HepG2 (cell line): Measurements from ENCODE around the gene EFCAB14. TPM values are rescaled to one million over a fixed set of nuclear protein-coding genes. Genes with fewer than 3 reads are reported as not detected.

ENCODE experiments used
- ADNP ChIP-seq: sonication (generic); formaldehyde crosslinking; IDR thresholded peaks from 2 replicates; pipeline ENCODE4 v1.4.0; 2020; ENCODE audit warnings: missing genetic modification reagents
- ARHGAP35 ChIP-seq: sonication (generic); formaldehyde crosslinking; IDR thresholded peaks from 2 replicates; pipeline ENCODE4 v1.9.0; 2022; ENCODE audit warnings: mild to moderate bottlenecking, inconsistent platforms, moderate library complexity, missing genetic modification reagents, borderline replicate concordance
- DR1 ChIP-seq: sonication (generic); formaldehyde crosslinking; IDR thresholded peaks from 2 replicates; pipeline ENCODE4 v1.8.0; 2021; ENCODE audit warnings: mild to moderate bottlenecking, missing genetic modification reagents, inconsistent platforms
- FIP1L1 ChIP-seq: fragments of 200-400 bp; formaldehyde crosslinking; IDR thresholded peaks from 2 replicates; pipeline ENCODE4 v1.6.1; 2018; ENCODE audit warnings: low read depth, mild to moderate bottlenecking, low read length, moderate library complexity, borderline replicate concordance; ENCODE audit not compliant: insufficient read depth
- HMGXB3 ChIP-seq: sonication (generic); formaldehyde crosslinking; IDR thresholded peaks from 2 replicates; pipeline ENCODE4 v1.4.0; 2020; ENCODE audit warnings: missing genetic modification reagents, borderline replicate concordance
- IKZF1 ChIP-seq: fragments of 450-650 bp; IDR thresholded peaks from 2 replicates; pipeline ENCODE4 v1.7.1; 2016
- IKZF4 ChIP-seq: sonication (generic); formaldehyde crosslinking; IDR thresholded peaks from 2 replicates; pipeline ENCODE4 v1.5.1; 2020; ENCODE audit warnings: borderline replicate concordance, mild to moderate bottlenecking, low read depth, missing genetic modification reagents; ENCODE audit errors: not compliant biosample characterization
- MAFG ChIP-seq: sonication (generic); formaldehyde crosslinking; IDR thresholded peaks from 2 replicates; pipeline ENCODE4 v1.5.1; 2020; ENCODE audit warnings: mild to moderate bottlenecking, missing genetic modification reagents
- MEIS2 ChIP-seq: sonication (generic); formaldehyde crosslinking; IDR thresholded peaks from 2 replicates; pipeline ENCODE4 v1.9.0; 2021; ENCODE audit warnings: mild to moderate bottlenecking, missing genetic modification reagents
- MIXL1 ChIP-seq: IDR thresholded peaks from 2 replicates; pipeline ENCODE4 v1.6.1; 2016
- RELA ChIP-seq: sonication (generic); formaldehyde crosslinking; IDR thresholded peaks from 2 replicates; pipeline ENCODE4 v1.4.0; 2020; ENCODE audit warnings: missing genetic modification reagents
- TEAD2 ChIP-seq: sonication (generic); formaldehyde crosslinking; IDR thresholded peaks from 2 replicates; pipeline ENCODE4 v1.9.0; 2021; ENCODE audit warnings: missing genetic modification reagents
- ZBTB8A ChIP-seq: sonication (generic); formaldehyde crosslinking; IDR thresholded peaks from 2 replicates; pipeline ENCODE4 v1.4.0; 2020; ENCODE audit warnings: mild to moderate bottlenecking, low read depth, missing genetic modification reagents, borderline replicate concordance
- ZNF142 ChIP-seq: sonication (generic); formaldehyde crosslinking; IDR thresholded peaks from 2 replicates; pipeline ENCODE4 v1.4.0; 2020; ENCODE audit warnings: missing genetic modification reagents
- ZNF362 ChIP-seq: sonication (generic); formaldehyde crosslinking; IDR thresholded peaks from 2 replicates; pipeline ENCODE4 v1.4.0; 2020; ENCODE audit warnings: missing genetic modification reagents, mild to moderate bottlenecking, borderline replicate concordance
- ZNF615 ChIP-seq: sonication (generic); formaldehyde crosslinking; IDR thresholded peaks from 2 replicates; pipeline ENCODE4 v1.5.0; 2020; ENCODE audit warnings: mild to moderate bottlenecking, missing genetic modification reagents, borderline replicate concordance
- ZNF777 ChIP-seq: sonication (generic); formaldehyde crosslinking; IDR thresholded peaks from 2 replicates; pipeline ENCODE4 v1.4.0; 2020; ENCODE audit warnings: missing genetic modification reagents
- ZNF879 ChIP-seq: sonication (generic); formaldehyde crosslinking; IDR thresholded peaks from 2 replicates; pipeline ENCODE4 v1.8.1; 2023; ENCODE audit warnings: missing genetic modification reagents
- polyA plus RNA-seq, 8 experiments: library from polyadenylated mRNA; depleted of rRNA in 3 of 8; stranded (reverse) in 7 of 8; unstranded in 1 of 8; fragments of >200 nt; fragmentation: Illumina TruSeq in 4 of 8; extraction: Trizol in 4 of 8; gene quantifications; 2 replicates each; pipeline versions ENCODE4 v1.2.1 to v1.2.3, GENCODE V29; 2011 to 2016; ENCODE audit warnings: low read depth in 4 of 8, missing spikeins in 1 of 8, mixed read lengths in 1 of 8; ENCODE audit not compliant: insufficient read depth in 1 of 8
- total RNA-seq, 5 experiments: library from RNA; depleted of rRNA; stranded (reverse); fragments of >200 nt; fragmentation: Illumina TruSeq; extraction: Trizol; gene quantifications; 2 replicates each; pipeline ENCODE4 v1.2.3, GENCODE V29; 2016; ENCODE audit warnings: low read depth in 1 of 5

Gene EFCAB14
- total and polyA plus RNA-seq, 2 of the 13 experiments (the other 11 are each of a cell fraction or from before 2014, with no cell fraction given): 13.4 to 17.9 TPM

GRCh38 chr1:46735708-46736324 is 16.9 kb upstream of the EFCAB14 start (continued):
- no peak for TF ChIP-seq FIP1L1
- TF ChIP-seq TEAD2 (CRISPR knock-in tag): 0 out of 2 replicates have a peak, but pooled peaks have one; percentile 70
- no peak for TF ChIP-seq DR1
- TF ChIP-seq ZNF777: peak; percentile 42; the same call in 1 of the 2 replicates
- no peak for TF ChIP-seq ZNF362 (CRISPR knock-in tag)
- peak; percentile 75 for TF ChIP-seq IKZF4 (CRISPR knock-in tag)
- no peak for TF ChIP-seq ZBTB8A (CRISPR knock-in tag)
- TF ChIP-seq MEIS2 (CRISPR knock-in tag): peak; percentile 50; the same call in 1 of the 2 replicates
- TF ChIP-seq ZNF879 (CRISPR knock-in tag): no peak
- TF ChIP-seq RELA (CRISPR knock-in tag): no peak
- peak; percentile 83; the same call in 1 of the 2 replicates for TF ChIP-seq MIXL1 (CRISPR knock-in tag)
- TF ChIP-seq ZNF615 (CRISPR knock-in tag): no peak
- no peak for TF ChIP-seq MAFG (CRISPR knock-in tag)
- TF ChIP-seq ADNP (CRISPR knock-in tag): no peak
- no peak for TF ChIP-seq IKZF1
- peak; percentile 92; the same call in 1 of the 2 replicates for TF ChIP-seq HMGXB3 (CRISPR knock-in tag)
- no peak for TF ChIP-seq ARHGAP35
- peak; percentile 59; the same call in 1 of the 2 replicates for TF ChIP-seq ZNF142
